Measurements from ENCODE around the gene MLEC. TPM values are rescaled to one million over a fixed set of nuclear protein-coding genes. Genes with fewer than 3 reads are reported as not detected.

Gene MLEC
- total and polyA plus RNA-seq, 3 donors from 2014 or later = 93.2 to 130 (median 104) TPM

- no peak overlapping the region for H3K27ac ChIP-seq
- TF ChIP-seq CTCF (IDR thresholded peaks at IDR 0.05) (peak in 1 of 3 experiments; percentile 39), POLR2A (IDR thresholded peaks at IDR 0.05) (no peak)
- WGBS, 2 donors = 13 to 24% methylated on average over 17 to 33 of the region's 33 CpGs
- DNase-seq = no peak
- no peaks in the 10 kb centered on the region for H3K9me3 ChIP-seq
- H3K4me1 ChIP-seq = peaks cover 17% of the 10 kb centered on the region
- H3K27me3 ChIP-seq = no peaks in the 10 kb centered on the region
- H3K4me3 ChIP-seq = peak overlapping the region in 1 of 2 donors; percentile 17
- intact Hi-C loops (cut with DNase I; ENCODE audit: low total_unique reads) = loop anchor here (5.0 to 10.0 kb wide), 2 partner anchors 67 to 325 kb away; partner anchors contain the start of genes HNF1A and POP5
- H3K36me3 ChIP-seq (ENCODE audit: low read depth, missing control alignments) = no peaks in the 10 kb centered on the region
Measured at GRCh38 chr12:120649442-120650232, 37.3 kb upstream of the MLEC start.

GRCh38 chr12:120650233-120650690 lies 36.7 kb upstream of the MLEC start:
- Histone ChIP-seq H3K4me3 (no peak overlapping the region), H3K27ac (no peak overlapping the region), H3K4me1 (peaks cover 17% of the 10 kb centered on the region), H3K9me3 (no peaks in the 10 kb centered on the region), H3K36me3 (ENCODE audit: low read depth, missing control alignments) (no peaks in the 10 kb centered on the region), H3K27me3 (no peaks in the 10 kb centered on the region)
- no peak for TF ChIP-seq POLR2A (IDR thresholded peaks at IDR 0.05)
- TF ChIP-seq CTCF (IDR thresholded peaks at IDR 0.05) = no peak
- intact Hi-C loops (cut with DNase I; ENCODE audit: low total_unique reads) = no loop called here
- no peak for DNase-seq
- 55 to 59% methylated on average over 12 of the region's 12 CpGs for WGBS, 2 donors

GRCh38 chr12:120651821-120652220 lies 35.1 kb upstream of the MLEC start:
- DNase-seq = no peak
- Histone ChIP-seq H3K4me1 (peaks cover 17% of the 10 kb centered on the region), H3K9me3 (no peaks in the 10 kb centered on the region), H3K27ac (no peak overlapping the region), H3K4me3 (no peak overlapping the region), H3K27me3 (no peaks in the 10 kb centered on the region), H3K36me3 (ENCODE audit: low read depth, missing control alignments) (no peaks in the 10 kb centered on the region)
- TF ChIP-seq CTCF (IDR thresholded peaks at IDR 0.05) = no peak
- TF ChIP-seq POLR2A (IDR thresholded peaks at IDR 0.05) = no peak
- intact Hi-C loops (cut with DNase I; ENCODE audit: low total_unique reads) = no loop called here
- 38 to 54% methylated on average over 5 of the region's 5 CpGs for WGBS, 2 donors

- no peak overlapping the region for H3K4me3 ChIP-seq
- intact Hi-C loops (cut with DNase I; ENCODE audit: low total_unique reads) = no loop called here
- peaks cover 17% of the 10 kb centered on the region for H3K4me1 ChIP-seq
- H3K36me3 ChIP-seq (ENCODE audit: low read depth, missing control alignments) = no peaks in the 10 kb centered on the region
- 73 to 84% methylated on average over 10 of the region's 10 CpGs for WGBS, 2 donors
- DNase-seq = no peak
- H3K27me3 ChIP-seq = no peaks in the 10 kb centered on the region
- H3K9me3 ChIP-seq = no peaks in the 10 kb centered on the region
- H3K27ac ChIP-seq = no peak overlapping the region
- TF ChIP-seq CTCF (IDR thresholded peaks at IDR 0.05) (no peak), POLR2A (IDR thresholded peaks at IDR 0.05) (no peak)
Measured at GRCh38 chr12:120652656-120653435, 34.1 kb upstream of the MLEC start.
